NCI-H345 treated with DMSO at 0.1 percent for 48 hours (cell line): ENCODE results near the gene ZFR.
"Not testable (repeated sequence)": the region's sequence is repeated elsewhere in the genome, so short reads cannot be mapped to it uniquely, and the experiment has no call there.

Experiments used
- DNase-seq: peaks from one replicate; lab custom pipeline; 2025; ENCODE audit not compliant: unreplicated experiment; lab: John Stamatoyannopoulos, UW

Gene ZFR

GRCh38 chr5:32413466-32414263, 30.9 kb downstream of the ZFR start:
- no peak for DNase-seq

GRCh38 chr5:32410630-32411029, 33.9 kb downstream of the ZFR start:
- DNase-seq = no peak

- no peak for DNase-seq
Observed at GRCh38 chr5:32406650-32407049, 37.9 kb downstream of the ZFR start.

- DNase-seq = no peak
Observed at GRCh38 chr5:32405507-32405906, 39.0 kb downstream of the ZFR start.

GRCh38 chr5:32403760-32404159, 40.8 kb downstream of the ZFR start:
- no peak for DNase-seq

GRCh38 chr5:32400401-32400800, 44.1 kb downstream of the ZFR start:
- DNase-seq = no peak

- not testable (repeated sequence) for DNase-seq
Observed at GRCh38 chr5:32398754-32399153, 45.8 kb downstream of the ZFR start.

GRCh38 chr5:32394981-32395380, 49.6 kb downstream of the ZFR start:
- no peak for DNase-seq

- DNase-seq = no peak
Observed at GRCh38 chr5:32392039-32392438, 52.5 kb downstream of the ZFR start.

- no peak for DNase-seq
Observed at GRCh38 chr5:32390819-32391591, 53.5 kb downstream of the ZFR start.

GRCh38 chr5:32388432-32389129, 56.0 kb downstream of the ZFR start:
- no peak for DNase-seq

- no peak for DNase-seq
Observed at GRCh38 chr5:32387841-32388240, 56.7 kb downstream of the ZFR start.

- DNase-seq = no peak
Observed at GRCh38 chr5:32387211-32387610, 57.3 kb downstream of the ZFR start.

GRCh38 chr5:32384621-32385020, 59.9 kb downstream of the ZFR start:
- DNase-seq = no peak

GRCh38 chr5:32383586-32383985, 61.0 kb downstream of the ZFR start:
- no peak for DNase-seq

GRCh38 chr5:32383065-32383464, 61.5 kb downstream of the ZFR start:
- no peak for DNase-seq

- DNase-seq = no peak
Observed at GRCh38 chr5:32379421-32379820, 65.1 kb downstream of the ZFR start.

GRCh38 chr5:32378966-32379365, 65.6 kb downstream of the ZFR start:
- DNase-seq = no peak

- no peak for DNase-seq
Observed at GRCh38 chr5:32369542-32370155, 74.9 kb downstream of the ZFR start.

GRCh38 chr5:32369032-32369431, 75.5 kb downstream of the ZFR start:
- DNase-seq = no peak

- DNase-seq = not testable (repeated sequence)
Observed at GRCh38 chr5:32367271-32367670, 77.3 kb downstream of the ZFR start.
